Measurements from ENCODE around the gene SLC16A5.
"Not testable (repeated sequence)": the region's sequence is repeated elsewhere in the genome, so short reads cannot be mapped to it uniquely, and the experiment has no call there.

The SLC16A5 gene, protein sequence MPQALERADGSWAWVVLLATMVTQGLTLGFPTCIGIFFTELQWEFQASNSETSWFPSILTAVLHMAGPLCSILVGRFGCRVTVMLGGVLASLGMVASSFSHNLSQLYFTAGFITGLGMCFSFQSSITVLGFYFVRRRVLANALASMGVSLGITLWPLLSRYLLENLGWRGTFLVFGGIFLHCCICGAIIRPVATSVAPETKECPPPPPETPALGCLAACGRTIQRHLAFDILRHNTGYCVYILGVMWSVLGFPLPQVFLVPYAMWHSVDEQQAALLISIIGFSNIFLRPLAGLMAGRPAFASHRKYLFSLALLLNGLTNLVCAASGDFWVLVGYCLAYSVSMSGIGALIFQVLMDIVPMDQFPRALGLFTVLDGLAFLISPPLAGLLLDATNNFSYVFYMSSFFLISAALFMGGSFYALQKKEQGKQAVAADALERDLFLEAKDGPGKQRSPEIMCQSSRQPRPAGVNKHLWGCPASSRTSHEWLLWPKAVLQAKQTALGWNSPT

DNA sequence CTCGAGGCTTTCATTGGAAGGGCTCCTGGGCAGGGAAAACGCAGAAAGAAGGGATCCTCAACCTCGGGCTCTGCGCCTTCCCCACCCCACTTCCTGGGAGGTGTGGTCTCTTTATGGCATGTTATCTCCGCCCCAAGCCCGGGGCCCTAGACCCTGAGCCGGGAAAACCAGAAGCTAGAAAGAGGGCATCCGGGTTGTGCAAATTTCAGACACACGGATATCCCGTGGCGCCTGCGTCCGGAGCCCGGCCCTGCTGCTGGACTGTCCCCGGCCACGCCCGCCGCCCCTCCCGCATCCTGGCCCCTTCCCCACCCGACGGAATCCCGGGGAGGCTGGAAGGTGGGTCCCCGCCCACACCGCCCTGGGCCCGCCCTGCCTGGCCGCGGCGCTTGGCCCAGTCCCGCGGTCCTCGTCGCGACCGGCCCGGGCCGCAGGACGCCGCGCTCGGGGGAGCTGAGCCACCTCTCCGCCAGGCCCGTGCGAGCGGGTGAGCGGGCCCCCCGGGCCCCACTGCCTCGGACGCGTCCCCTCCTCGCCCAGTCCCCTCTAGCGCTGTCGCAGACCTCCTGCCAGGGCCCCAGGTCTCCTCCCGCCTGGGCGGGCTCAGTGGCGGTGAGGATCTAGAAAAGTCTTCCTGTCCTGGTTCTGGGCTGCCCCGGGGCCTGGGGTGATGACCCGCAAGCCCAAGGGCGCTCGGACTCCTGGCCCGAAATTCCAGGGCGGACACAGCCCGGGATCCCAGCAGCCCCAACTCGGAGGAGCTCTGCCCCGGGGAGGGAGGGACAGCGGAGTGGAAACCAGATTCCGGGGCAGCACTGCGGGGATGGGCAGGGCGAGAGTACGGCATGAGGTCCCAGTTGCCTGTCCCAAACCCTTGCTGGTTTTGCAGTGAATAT is at the start of gene SLC16A5:
Gene SLC16A5 (plus strand): TSS at position 397 of the 896 bp plus-strand sequence. CDS start 5,683 bp downstream, outside the sequence.
- DNase-seq (ENCODE audit: low read depth in 3 of 3, low spot score in 1 of 3): no peak

DNA sequence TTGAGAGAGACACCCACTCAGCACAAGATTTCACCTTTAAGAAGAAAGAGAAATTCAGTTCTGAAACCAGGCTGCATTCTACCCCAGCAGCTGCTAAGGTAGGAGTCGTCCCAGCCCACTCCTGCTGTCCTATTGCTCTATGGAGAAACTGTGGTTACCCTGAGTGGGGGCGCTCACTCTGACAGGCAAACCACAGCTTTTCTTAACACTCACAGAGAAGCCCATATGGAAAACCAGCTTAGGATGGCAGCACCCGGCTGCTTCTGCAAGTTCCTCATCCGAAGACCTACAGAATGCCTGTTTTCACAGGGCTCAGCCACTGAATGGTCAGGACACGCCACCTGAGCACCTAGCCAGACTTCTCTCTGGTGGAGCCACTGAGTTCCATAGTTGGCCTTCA is 48.5 kb upstream of the SLC16A5 start:
- no peak for DNase-seq (ENCODE audit: low read depth in 3 of 3, low spot score in 1 of 3)

DNA sequence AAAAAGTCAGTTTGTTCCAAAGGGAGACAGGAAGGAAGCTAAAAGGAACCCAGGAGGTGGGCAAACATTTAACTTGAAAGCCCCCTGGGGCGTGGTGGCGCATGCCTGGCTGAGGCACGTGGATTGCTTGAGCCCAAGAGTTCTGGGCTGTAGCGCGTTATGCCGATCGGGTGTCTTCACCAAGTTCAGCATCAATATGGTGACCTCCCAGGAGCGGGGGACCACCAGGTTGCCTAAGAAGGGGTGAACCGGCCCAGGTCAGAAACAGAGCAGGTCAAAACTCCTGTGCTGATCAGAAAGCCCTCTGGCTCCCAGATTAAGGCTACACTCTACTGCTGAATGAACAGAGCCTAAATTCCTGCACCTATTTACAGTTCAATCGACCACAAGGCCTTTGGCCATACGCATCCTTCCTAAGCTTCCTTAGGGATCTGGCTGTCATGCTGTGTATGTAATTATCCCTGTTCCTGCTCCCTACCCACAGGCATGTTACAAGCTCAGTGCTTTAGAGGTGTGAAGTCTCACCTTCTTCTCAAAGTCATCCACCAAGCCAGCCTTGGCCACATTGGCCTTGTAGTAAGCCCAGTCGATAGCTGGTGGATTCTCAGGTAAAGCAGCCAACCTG is 46.0 kb upstream of the SLC16A5 start:
- DNase-seq (ENCODE audit: low read depth in 3 of 3, low spot score in 1 of 3): no peak

DNA sequence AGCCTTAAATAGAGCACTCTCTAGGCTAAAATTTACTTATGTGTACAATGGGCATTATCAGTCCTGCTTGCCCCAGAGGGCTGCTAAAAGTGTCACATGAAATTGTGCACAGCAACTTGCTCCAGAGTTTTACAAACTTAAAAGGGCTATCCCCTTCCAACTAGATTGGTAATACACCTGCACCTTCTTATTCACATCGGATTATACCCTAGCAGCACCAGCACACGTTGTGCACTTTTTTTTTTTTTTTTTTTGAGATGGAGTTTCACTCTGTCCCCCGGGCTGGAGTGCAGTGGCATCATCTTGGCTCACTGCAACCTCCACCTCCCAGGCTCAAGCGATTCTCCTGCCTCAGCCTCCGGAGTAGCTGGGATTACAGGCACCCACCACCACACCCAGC is 44.0 kb upstream of the SLC16A5 start:
- not testable (repeated sequence) for DNase-seq (ENCODE audit: low read depth in 3 of 3, low spot score in 1 of 3)

DNA sequence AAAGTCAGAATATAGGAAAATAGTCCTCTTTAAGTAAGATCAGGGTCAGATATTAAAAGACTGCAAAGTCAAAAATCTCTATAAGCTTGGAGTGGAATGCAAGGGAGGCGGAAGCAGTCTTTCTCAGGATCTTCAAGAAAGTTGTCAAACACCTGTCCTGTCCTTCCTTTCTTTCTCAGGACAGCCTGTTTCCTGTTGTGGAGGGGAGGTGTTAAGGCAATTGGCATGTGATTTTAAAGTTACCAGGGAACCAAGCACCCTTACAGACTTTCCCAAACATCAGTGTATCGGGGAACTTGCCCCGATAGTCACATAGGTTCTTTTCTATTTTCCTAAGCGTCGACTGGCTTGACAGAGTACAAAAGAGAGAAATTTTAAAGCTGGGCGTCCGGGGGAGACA is 43.0 kb upstream of the SLC16A5 start:
- DNase-seq (ENCODE audit: low read depth in 3 of 3, low spot score in 1 of 3): no peak

DNA sequence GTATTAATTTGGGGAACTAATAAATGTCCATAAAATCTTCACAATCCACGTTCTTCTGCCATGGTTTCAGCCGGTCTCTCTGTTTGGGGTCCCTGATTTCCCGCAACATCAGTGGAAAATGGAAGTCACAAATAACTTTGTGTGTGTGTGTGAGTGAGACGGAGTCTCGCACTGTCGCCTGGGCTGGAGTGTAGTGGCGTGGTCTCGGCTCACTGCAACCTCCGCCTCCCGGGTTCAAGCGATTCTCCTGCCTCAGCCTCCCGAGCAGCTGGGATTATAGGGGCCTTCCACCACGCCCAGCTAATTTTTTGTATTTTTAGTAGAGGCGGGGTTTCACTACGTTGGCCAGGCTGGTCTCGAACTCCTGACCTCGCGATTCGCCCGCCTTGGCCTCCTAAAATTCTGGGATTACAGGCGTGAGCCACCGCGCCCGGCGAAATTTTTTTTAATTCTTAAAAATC is 41.8 kb upstream of the SLC16A5 start:
- DNase-seq (ENCODE audit: low read depth in 3 of 3, low spot score in 1 of 3): not testable (repeated sequence)

DNA sequence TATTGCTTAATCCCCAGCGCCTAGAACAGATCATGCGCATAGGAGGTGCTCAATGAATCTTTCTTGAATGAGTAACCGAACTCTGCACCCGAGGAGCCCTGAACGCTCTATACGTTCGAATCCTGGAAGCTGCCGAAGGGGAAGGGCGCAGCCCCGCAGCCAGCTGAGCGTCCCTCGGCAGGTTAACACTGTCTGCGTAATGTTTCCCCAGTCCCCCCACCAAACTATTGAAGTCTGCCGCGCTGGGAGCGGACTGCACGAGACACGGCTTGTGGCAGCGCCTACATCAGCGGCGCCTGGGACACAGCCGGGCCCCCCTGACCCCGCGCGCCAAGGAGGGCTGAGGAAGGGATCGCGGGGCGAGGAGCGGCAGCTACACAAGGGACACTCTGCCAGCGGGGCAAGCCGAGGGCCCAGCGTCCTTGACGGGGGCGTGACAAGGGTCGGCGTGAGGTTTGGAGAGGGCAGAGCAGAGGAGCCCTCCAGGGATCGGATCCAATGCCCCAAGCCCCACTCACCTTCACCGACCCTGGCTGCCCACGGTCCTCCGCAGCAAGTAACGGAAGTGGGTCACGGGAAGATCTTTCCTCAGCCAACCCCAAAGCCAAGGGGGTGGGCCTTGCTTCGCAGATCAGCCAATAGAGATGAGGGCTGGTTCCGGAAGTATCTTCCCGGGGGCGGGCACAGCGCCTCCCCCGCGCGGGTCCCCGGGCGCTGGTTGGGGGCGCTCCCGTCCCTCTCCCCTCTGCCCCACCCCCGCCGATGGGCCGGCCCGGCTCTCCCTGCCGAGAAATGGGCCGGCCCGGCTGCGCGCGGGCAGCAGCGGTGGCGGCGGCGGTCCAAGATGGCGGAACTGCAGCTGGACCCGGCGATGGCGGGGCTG is 41.1 kb upstream of the SLC16A5 start, which contains the start of the genes ATP5PD and KCTD2:
Gene ATP5PD (minus strand): TSS at position 563 of the 883 bp plus-strand sequence. CDS start 4,319 bp downstream, outside the sequence.
Gene KCTD2 (plus strand): TSS at position 819 of the 883 bp plus-strand sequence. CDS start 26 bp downstream, at position 845.
- peak; percentile 81 to 90 (median 88) for DNase-seq (ENCODE audit: low read depth in 3 of 3, low spot score in 1 of 3)

DNA sequence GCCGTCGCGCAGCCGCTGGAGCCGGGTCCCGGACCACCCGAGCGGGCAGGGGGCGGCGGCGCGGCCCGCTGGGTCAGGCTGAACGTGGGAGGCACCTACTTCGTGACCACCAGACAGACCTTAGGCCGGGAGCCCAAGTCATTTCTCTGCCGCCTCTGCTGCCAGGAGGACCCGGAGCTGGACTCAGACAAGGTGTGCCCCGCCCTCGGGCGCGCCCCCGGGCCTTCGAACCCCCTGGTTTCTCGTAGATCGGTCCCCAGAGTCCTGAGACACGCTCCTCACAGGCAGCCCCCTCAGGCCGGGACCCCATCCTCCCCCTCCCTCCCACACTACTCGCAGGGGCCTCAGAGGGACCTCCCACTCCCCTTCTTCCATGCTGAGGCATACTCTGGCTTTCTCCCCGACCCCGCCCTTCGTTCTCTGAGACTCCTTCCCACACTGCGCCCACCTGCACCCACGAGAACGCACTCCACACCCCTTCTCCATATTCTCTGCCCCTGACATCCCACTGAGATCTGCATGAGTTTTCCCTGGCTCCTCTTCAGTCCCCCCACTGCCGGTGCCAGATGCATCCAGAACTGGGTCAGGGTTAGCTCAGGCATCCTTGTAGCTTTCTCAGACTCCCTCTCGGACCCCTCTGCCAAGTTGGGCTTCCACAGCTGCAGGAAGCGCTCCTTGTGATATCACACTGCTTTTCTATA is 40.2 kb upstream of the SLC16A5 start:
- no peak for DNase-seq (ENCODE audit: low read depth in 3 of 3, low spot score in 1 of 3)

DNA sequence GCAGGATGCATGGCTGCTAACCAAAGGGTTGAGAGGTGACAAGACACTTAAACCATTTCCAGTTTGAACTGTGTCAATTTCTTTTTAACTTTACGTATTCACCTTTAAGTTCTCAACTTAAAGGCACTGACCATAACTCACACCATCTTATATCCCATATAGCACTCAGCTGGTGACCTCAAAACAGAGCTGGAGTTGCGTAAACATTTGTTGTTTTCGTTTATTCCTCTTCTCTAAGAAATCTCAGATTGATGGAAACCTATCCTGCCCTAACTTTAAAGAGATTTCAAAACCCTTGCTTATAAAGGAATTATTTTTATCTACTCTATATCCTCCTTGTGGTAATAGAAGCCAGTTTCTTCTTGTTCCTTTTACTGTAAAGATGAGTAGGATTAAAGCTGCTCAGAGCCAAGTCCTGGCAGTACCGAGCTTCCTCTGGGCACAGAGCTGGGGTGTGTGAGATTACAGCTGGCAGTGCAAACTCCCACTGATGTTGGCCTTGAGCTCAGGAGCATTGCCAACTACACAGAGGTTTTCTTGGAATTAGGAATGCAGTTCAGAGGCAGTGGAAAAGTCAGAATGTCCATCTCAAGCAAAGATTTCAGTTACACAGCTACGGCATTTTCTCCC is 39.4 kb upstream of the SLC16A5 start:
- no peak for DNase-seq (ENCODE audit: low read depth in 3 of 3, low spot score in 1 of 3)

DNA sequence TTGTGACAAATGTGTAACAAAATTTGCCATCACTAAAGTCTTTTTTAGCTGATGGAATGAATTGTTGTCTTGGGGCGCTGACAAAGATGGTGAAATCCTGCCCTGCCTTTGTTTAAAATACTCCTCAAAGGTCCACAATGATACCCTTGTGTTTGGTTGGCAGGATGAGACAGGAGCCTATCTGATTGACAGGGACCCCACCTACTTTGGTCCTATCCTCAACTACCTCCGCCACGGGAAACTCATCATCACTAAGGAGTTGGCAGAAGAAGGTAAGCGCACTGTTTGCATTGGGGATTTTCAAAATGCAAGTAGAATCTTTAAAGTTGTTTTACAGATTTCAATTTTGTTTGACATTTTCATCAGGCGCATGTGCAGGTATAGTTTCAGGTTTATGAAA is 38.7 kb upstream of the SLC16A5 start:
- DNase-seq (ENCODE audit: low read depth in 3 of 3, low spot score in 1 of 3): no peak

DNA sequence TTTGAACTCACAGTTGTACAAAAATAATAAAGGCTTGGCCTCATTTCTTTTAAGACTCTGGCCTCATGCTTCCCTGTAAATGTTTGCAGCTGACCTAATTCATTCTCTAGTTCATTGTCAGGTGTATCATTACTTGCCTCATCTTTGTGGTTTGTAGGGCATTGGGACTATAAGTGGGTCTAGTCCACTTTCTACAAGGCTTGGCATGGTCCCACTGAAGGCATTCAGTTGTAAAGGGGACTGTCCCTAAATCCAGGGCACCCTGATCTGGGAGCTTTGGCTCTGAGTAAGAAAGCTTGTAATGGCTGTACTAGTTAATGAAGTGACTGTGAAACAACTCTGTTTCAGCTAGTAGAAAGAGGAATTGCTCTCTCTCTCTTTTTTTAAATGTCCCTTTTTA is 38.0 kb upstream of the SLC16A5 start:
- DNase-seq (ENCODE audit: low read depth in 3 of 3, low spot score in 1 of 3): no peak

DNA sequence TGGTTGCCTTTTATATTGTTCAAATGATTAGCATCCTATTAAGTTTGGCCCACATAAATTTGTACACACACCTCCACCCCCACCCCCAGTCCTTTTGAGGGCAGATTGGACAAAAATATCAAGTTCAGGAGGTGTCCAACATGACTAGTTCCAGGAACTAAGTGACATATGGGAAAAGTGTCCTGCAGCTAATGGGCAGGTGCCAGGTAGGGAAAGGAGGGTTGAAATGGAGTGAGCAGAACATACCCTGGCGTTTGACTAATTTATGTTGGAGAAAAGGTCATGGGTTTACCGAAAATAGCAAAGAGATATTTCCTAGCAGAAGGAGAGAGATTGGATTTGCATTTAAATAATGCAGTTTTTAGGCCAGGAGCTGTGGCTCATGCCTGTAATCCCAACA is 35.8 kb upstream of the SLC16A5 start:
- no peak for DNase-seq (ENCODE audit: low read depth in 3 of 3, low spot score in 1 of 3)

DNA sequence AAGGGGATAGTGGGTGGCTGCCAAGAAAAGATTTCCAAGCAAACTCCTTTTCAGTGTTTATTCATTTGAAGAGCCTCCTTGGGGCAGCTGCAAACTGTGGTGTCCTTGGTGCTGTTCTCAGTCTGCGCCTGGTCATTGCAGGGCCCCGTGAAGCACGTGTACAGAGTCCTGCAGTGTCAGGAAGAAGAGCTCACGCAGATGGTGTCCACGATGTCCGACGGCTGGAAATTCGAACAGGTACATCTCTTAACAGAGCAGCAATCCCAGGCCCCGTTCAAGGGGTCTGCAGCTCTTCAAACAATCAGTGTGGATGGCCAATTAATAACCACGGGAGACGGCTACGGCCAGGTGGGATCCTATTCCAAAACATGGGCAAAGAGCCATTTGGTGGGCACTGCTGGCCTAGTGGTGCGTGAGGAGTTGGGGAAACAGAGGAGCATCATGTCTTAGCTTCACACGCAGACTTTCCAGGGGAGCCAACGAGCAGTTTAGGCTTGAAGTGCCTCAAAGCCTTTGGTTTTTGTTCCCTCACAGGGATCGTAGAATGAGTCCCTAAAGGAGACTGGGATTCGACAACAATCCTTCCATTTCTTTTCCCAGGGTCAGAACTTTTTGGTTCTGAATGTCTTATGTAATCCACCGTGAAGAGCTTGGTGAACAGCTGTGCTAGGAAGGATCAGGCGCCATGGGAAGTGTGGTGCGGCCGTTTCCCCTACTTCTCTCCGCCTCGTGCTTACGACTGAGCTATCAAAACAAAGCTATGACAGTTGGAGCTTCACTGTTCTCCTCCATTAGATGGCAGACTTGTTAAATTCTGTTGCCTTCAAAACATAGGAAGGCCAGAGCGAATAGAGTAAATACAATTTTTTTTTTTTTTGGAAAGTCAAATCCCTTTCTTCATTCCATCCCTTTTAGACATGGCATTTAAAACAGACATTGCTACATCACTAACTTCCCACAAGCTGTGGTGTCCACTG is 28.1 kb upstream of the SLC16A5 start:
- no peak for DNase-seq (ENCODE audit: low read depth in 3 of 3, low spot score in 1 of 3)

DNA sequence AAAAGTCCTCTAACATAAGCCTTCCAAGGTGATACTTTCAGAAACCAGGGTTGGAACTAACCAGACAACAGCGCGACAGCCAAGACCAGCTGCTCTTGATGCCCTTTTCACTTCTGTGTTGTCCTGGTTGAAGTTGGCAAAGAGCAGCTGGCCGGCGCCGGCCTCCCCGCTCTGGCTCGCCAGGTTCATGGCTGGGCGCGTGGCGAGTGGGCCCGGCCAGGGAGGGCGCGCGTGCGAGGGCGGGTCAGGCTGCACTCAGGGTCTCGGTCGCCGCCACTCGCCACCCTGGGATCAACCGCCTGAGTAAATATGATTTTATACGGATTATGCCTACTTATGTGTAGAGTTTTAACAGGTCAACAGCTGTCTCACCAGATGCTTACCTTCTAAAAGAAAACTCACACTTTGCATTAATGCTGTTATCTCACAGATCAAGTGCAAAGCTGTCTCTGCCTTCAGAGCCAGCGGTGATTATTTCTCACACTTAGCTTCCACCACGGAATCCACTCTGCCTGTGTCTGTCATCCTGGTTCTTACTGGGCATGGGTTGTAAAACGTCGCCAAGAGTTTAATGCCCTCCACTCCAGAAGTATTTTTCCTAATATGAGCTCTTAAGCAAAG is 27.2 kb upstream of the SLC16A5 start:
- no peak for DNase-seq (ENCODE audit: low read depth in 3 of 3, low spot score in 1 of 3)

DNA sequence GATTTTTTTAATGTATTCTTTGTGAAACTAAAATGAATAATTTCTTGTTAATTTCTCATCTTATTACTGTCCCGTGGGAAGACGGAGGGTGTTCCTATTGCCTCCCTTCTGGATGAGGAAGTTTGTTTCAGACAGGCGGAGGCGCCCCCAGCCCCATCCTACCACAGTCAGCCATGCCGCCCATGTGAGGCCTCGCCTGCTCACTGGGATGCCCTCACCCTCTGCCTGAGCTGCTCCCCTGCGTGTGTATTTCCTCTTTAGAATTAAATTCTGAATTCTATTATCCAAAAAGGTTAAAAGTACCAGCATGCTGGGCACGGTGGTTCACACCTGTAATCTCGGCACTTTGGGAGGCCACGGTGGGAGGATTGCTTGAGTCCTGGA is 26.7 kb upstream of the SLC16A5 start:
- no peak for DNase-seq (ENCODE audit: low read depth in 3 of 3, low spot score in 1 of 3)

DNA sequence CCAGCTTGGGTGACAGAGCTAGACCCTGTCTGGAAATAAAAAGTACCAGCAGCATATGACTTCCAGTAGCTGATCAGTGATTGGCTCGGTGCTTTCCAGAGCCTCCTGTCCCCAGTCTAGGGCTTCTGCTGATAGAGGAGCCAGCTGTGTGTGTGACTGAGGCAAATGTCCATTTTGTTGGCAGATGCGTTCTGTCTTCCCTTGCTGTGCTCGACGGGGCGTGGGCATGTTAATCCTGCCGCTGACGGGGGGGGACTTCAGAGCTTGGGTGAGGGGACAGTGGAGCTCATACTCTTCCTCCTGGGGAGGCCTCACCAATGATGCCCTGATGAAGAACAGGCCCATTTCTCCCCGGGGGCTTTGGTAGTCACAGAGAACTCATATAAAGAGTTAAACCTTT is 26.1 kb upstream of the SLC16A5 start:
- no peak for DNase-seq (ENCODE audit: low read depth in 3 of 3, low spot score in 1 of 3)

DNA sequence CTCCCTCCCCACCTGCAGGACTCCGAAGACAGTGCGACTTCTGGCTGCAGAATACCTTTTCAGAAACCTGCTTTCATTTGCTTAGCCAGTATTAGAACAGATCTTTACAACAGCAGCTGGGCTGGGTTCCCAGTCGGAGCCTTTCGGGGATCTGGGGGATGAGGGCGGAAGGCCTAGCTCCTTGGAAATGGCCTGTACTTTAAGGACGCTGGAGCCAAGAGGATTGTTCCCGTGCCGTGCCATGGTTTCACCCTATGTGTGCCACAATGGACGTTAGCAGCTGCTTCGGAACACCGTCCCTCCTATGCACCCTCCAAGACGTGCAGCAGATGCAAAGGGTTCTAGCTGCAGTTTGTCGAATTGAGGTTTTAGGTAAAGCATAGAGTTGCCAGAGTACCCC is 24.6 kb upstream of the SLC16A5 start:
- no peak for DNase-seq (ENCODE audit: low read depth in 3 of 3, low spot score in 1 of 3)
